H9 (cell line): ENCODE data around the gene GANAB. TPM values are rescaled to one million over a fixed set of nuclear protein-coding genes. Genes with fewer than 3 reads are reported as not detected.

ENCODE experiments used
- DNase-seq: peaks from one replicate; pipeline ENCODE4 v3.0.0-alpha.2; 2017
- H2AFZ ChIP-seq: one replicate; pipeline ENCODE4 v1.6.1; 2013; ENCODE audit warnings: mild to moderate bottlenecking, low read length, control low read depth, moderate library complexity
- H2AK5ac ChIP-seq: 2 replicates; pipeline ENCODE4 v1.6.1; 2013; ENCODE audit warnings: low read length, control low read depth, mixed read lengths; ENCODE audit not compliant: insufficient read length
- H2BK120ac ChIP-seq: one replicate; pipeline ENCODE4 v1.6.1; 2013; ENCODE audit warnings: low read depth, mild to moderate bottlenecking, low read length, control low read depth, inconsistent platforms; ENCODE audit not compliant: poor library complexity, severe bottlenecking
- H2BK12ac ChIP-seq: 2 replicates; pipeline ENCODE4 v1.6.1; 2013; ENCODE audit warnings: low read length, control low read depth, mixed read lengths, low read depth; ENCODE audit not compliant: insufficient read length
- H2BK15ac ChIP-seq: 2 replicates; pipeline ENCODE4 v1.6.1; 2013; ENCODE audit warnings: low read depth, low read length, control low read depth
- H2BK20ac ChIP-seq: one replicate; pipeline ENCODE4 v1.6.1; 2013; ENCODE audit warnings: low read depth, mild to moderate bottlenecking, low read length, control low read depth, inconsistent platforms; ENCODE audit not compliant: poor library complexity, severe bottlenecking
- H2BK5ac ChIP-seq: 2 replicates; pipeline ENCODE4 v1.6.1; 2013; ENCODE audit warnings: low read length, control low read depth, mixed read lengths; ENCODE audit not compliant: insufficient read length
- H3K14ac ChIP-seq: 2 replicates; pipeline ENCODE4 v1.6.1; 2013; ENCODE audit warnings: low read length, control low read depth; ENCODE audit not compliant: insufficient read depth
- H3K18ac ChIP-seq: 2 replicates; pipeline ENCODE4 v1.6.1; 2013; ENCODE audit warnings: low read depth, mild to moderate bottlenecking, mixed read lengths, low read length, control low read depth; ENCODE audit not compliant: insufficient read length
- H3K23ac ChIP-seq: 2 replicates; pipeline ENCODE4 v1.6.1; 2013; ENCODE audit warnings: low read length, control low read depth, mixed read lengths, low read depth; ENCODE audit not compliant: insufficient read length
- H3K23me2 ChIP-seq: 2 replicates; pipeline ENCODE4 v1.6.1; 2013; ENCODE audit warnings: low read depth, mild to moderate bottlenecking, mixed read lengths, low read length, control low read depth; ENCODE audit not compliant: insufficient read length, poor library complexity, severe bottlenecking
- H3K27ac ChIP-seq: 2 replicates; pipeline ENCODE4 v1.5.1; 2013; ENCODE audit warnings: low read length, control low read depth, mixed read lengths, low read depth; ENCODE audit not compliant: insufficient read length
- H3K27me3 ChIP-seq: 2 replicates; pipeline ENCODE4 v1.6.1; 2013; ENCODE audit warnings: low read length, control low read depth, inconsistent platforms; ENCODE audit not compliant: insufficient read depth
- H3K4ac ChIP-seq: 2 replicates; pipeline ENCODE4 v1.6.1; 2013; ENCODE audit warnings: low read depth, mild to moderate bottlenecking, control low read depth, inconsistent platforms, low read length, moderate library complexity
- H3K4me1 ChIP-seq: 2 replicates; pipeline ENCODE4 v1.6.1; 2013; ENCODE audit warnings: low read length, control low read depth, inconsistent platforms; ENCODE audit not compliant: insufficient read depth
- H3K4me2 ChIP-seq: 2 replicates; pipeline ENCODE4 v1.6.1; 2013; ENCODE audit warnings: low read length, control low read depth, mixed read lengths; ENCODE audit not compliant: insufficient read length, insufficient read depth
- H3K56ac ChIP-seq: 2 replicates; pipeline ENCODE4 v1.6.1; 2013; ENCODE audit warnings: low read depth, mild to moderate bottlenecking, mixed read lengths, low read length, control low read depth; ENCODE audit not compliant: insufficient read length
- H3K79me1 ChIP-seq: 2 replicates; pipeline ENCODE4 v1.6.1; 2013; ENCODE audit warnings: low read depth, mild to moderate bottlenecking, moderate library complexity, low read length, control low read depth, inconsistent platforms; ENCODE audit not compliant: insufficient read depth, poor library complexity, severe bottlenecking
- H3K79me2 ChIP-seq: 2 replicates; pipeline ENCODE4 v1.6.1; 2013; ENCODE audit warnings: low read length, control low read depth, inconsistent platforms; ENCODE audit not compliant: insufficient read depth
- H3K9ac ChIP-seq: 2 replicates; pipeline ENCODE4 v1.6.1; 2013; ENCODE audit warnings: low read length, control low read depth, mixed read lengths; ENCODE audit not compliant: insufficient read length; ENCODE audit errors: extremely low read depth
- H3K9me3 ChIP-seq: one replicate; pipeline ENCODE4 v1.6.1; 2013; ENCODE audit warnings: low read depth, low read length, inconsistent platforms; ENCODE audit not compliant: control insufficient read depth
- H3T11ph ChIP-seq: one replicate; pipeline ENCODE4 v1.6.1; 2013; ENCODE audit warnings: mild to moderate bottlenecking, low read length, control low read depth, inconsistent platforms
- H4K20me1 ChIP-seq: one replicate; pipeline ENCODE4 v1.6.1; 2013; ENCODE audit not compliant: control insufficient read depth, insufficient read length, insufficient read depth
- H4K5ac ChIP-seq: 2 replicates; pipeline ENCODE4 v1.6.1; 2013; ENCODE audit warnings: low read depth, mild to moderate bottlenecking, mixed read lengths, low read length, control low read depth; ENCODE audit not compliant: insufficient read length
- H4K8ac ChIP-seq: replicated peaks from 2 replicates; pipeline ENCODE4 v1.6.1; 2013; ENCODE audit warnings: low read length, control low read depth, mixed read lengths, low read depth; ENCODE audit not compliant: insufficient read length
- H4K91ac ChIP-seq: 2 replicates; pipeline ENCODE4 v1.6.1; 2013; ENCODE audit warnings: low read depth, mild to moderate bottlenecking, moderate library complexity, mixed read lengths, low read length, control low read depth; ENCODE audit not compliant: insufficient read length
- H3K27ac Mint-ChIP-seq, 3 experiments: 2 replicates in 2 of 3; 3 replicates in 1 of 3; pipeline ENCODE4 v1.8.0; 2020 to 2021; ENCODE audit warnings: mixed read lengths in 3 of 3, mild to moderate bottlenecking in 1 of 3, moderate library complexity in 1 of 3
- H3K27me3 Mint-ChIP-seq: 2 replicates; pipeline ENCODE4 v1.8.0; 2021; ENCODE audit warnings: low read depth, mild to moderate bottlenecking, moderate library complexity, mixed read lengths
- H3K36me3 Mint-ChIP-seq, 3 experiments: 2 replicates in 2 of 3; 3 replicates in 1 of 3; pipeline ENCODE4 v1.8.0; 2020 to 2021; ENCODE audit warnings: low read depth in 3 of 3, mixed read lengths in 3 of 3; ENCODE audit not compliant: insufficient read depth in 1 of 3
- H3K4me1 Mint-ChIP-seq, 2 experiments: 2 replicates each; pipeline ENCODE4 v1.8.0; 2020; ENCODE audit warnings: mixed read lengths in 2 of 2
- H3K4me3 Mint-ChIP-seq, 2 experiments: 2 replicates in 1 of 2; 3 replicates in 1 of 2; pipeline ENCODE4 v1.8.0; 2020 to 2021; ENCODE audit warnings: mild to moderate bottlenecking in 2 of 2, mixed read lengths in 2 of 2, moderate library complexity in 1 of 2
- H3K9me3 Mint-ChIP-seq, 2 experiments: 2 replicates in 1 of 2; 3 replicates in 1 of 2; pipeline ENCODE4 v1.8.0; 2020; ENCODE audit warnings: mild to moderate bottlenecking in 2 of 2, mixed read lengths in 2 of 2, moderate library complexity in 1 of 2
- CTCF ChIP-seq: fragments of 200-600 bp; sonication (generic); conservative IDR thresholded peaks from 3 replicates; pipeline ENCODE4 v1.8.0; 2021; ENCODE audit warnings: antibody characterized with exemption, mild to moderate bottlenecking
- WGBS: extraction: QIAGEN DNeasy Blood & Tissue Kit; methylation state at CpG from one replicate; pipeline ENCODE4 v1.1.7; 2013; ENCODE audit warnings: missing lambda C conversion rate, low lambda C conversion rate, mixed read lengths; ENCODE audit not compliant: insufficient read length; ENCODE audit errors: extremely low coverage; 5-methylcytosine and 5-hydroxymethylcytosine counted together
- total RNA-seq: library from RNA; stranded (reverse); gene quantifications from 2 replicates; pipeline ENCODE4 v1.2.1, GENCODE V29; 2021

Gene GANAB
- total RNA-seq, 1 experiment from 2014 or later, result 387 TPM

GRCh38 chr11:62578541-62578940 is 67.9 kb downstream of the GANAB start:
- Histone ChIP-seq H2BK15ac (no peak overlapping the region), H3K4me2 (no peak overlapping the region), H3K23ac (no peak overlapping the region), H3K4ac (no peak overlapping the region), H2BK12ac (no peak overlapping the region), H2BK120ac (no peak overlapping the region), H4K91ac (no peak overlapping the region), H3K9ac (no peak overlapping the region), H3K4me1 (no peaks in the 10 kb centered on the region), H4K5ac (no peak overlapping the region), H3K9me3 (no peaks in the 10 kb centered on the region), H3K79me1 (no peaks in the 10 kb centered on the region), H4K20me1 (no peaks in the 10 kb centered on the region), H3K79me2 (no peaks in the 10 kb centered on the region), H3K23me2 (peaks cover 8% of the 10 kb centered on the region), H2AFZ (no peak overlapping the region), H2BK5ac (no peak overlapping the region), H3K27me3 (no peaks in the 10 kb centered on the region), H2AK5ac (no peak overlapping the region), H3K18ac (no peak overlapping the region), H3K27ac (no peak overlapping the region), H3K14ac (no peak overlapping the region), H3T11ph (no peak overlapping the region), H3K56ac (no peak overlapping the region), H4K8ac (no peak overlapping the region), H2BK20ac (no peak overlapping the region)
- Mint-ChIP-seq H3K27me3 (no peaks in the 10 kb centered on the region), H3K36me3 (peaks cover 6 to 50% (median 40%) of the 10 kb centered on the region in 3 experiments), H3K4me1 (peaks cover 11% of the 10 kb centered on the region in 2 experiments), H3K4me3 (no peak overlapping the region), H3K27ac (no peak overlapping the region; a peak in 1 of 7 replicates), H3K9me3 (no peaks in the 10 kb centered on the region)
- TF ChIP-seq CTCF, result no peak
- DNase-seq, result no peak
- WGBS, result no CpG with 5 or more reads among the region's 11 CpGs
